CD4-positive, alpha-beta T cell treated with Interleukin-1 beta for 1 hour (primary cell): ENCODE data around the gene MRPL21.
"Not testable (repeated sequence)": the region's sequence is repeated elsewhere in the genome, so short reads cannot be mapped to it uniquely, and the experiment has no call there.

Source experiments
- DNase-seq, 2 donors: peaks; one replicate each; pipeline ENCODE4 v3.0.0-alpha.2; 2020 to 2022

The MRPL21 gene

GRCh38 chr11:68908273-68908672 is 4.6 kb upstream of the MRPL21 start:
- DNase-seq: no peak

DNA sequence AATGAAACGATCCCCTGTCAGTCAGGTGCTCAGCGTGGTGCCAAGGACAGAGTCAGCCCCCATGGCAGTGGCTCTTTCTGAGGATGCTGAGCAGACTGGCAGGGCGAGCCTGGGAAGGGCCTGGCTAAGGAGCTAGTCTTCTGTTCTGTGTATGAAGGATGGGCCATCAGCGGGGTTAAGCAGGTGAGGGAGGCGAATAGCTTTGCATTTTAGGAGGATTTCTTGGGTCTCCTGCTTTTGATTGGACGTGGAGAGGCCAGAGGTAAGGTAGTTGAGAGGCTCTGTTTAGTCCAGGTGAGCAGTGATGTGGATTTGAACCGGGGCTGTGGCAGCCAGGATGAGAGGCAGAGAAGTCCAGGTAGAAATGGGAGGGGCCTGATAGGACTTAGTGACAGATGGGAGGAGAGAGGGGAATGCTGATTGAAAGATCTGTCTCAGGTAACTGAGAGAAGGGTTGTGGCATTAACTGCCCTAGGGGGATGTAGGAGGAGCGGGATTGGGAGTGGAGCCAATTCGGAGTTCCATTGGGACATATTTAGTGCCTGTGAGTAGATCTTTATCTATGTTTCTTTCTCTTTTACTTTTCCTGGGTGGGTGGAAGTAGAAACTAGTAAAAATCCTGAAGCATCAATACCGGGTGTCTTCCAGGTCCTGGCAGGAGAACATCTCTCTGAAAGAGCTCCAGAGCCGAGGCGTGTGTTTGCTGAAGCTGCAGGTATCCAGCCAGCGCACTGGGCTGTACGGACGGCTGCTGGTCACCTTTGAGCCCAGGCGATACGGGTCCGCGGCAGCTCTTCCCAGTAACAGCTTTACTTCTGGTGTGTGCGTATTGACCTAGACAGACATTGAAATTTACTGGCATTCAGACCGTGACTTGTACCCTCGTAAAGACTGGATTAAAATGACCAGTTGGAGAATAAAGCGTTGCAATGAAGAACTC is 2.1 kb upstream of the MRPL21 start:
- DNase-seq: no peak

GRCh38 chr11:68904248-68904847 is 716 bp upstream of the MRPL21 start:
- DNase-seq: no peak

DNA sequence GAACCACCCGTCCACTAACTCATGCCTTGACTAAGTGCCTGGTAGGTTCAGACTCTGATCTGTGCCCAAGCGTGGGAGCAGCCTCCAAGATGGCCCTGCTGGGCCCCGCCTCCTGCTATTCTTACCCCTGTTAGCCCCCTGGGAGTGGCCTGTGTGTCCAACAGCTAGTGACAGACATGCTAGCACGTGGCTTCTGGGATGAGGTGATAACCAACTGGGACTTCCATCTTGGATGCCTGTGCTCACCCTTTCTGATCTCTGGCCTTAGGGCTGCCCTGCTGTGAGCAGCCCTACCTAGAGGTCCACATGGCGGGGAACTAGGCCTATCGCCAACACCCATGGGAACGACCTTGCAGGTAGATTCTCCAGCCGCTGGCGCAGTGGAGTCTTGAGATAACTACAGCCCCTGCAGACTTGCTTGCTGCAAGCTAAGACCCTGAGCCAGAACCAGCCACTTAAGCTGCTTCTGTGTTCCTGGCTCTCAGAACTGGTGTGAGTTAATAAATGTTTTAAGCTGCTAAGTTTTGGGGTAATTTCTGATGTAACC is 2.7 kb downstream of the MRPL21 start:
- no peak for DNase-seq

DNA sequence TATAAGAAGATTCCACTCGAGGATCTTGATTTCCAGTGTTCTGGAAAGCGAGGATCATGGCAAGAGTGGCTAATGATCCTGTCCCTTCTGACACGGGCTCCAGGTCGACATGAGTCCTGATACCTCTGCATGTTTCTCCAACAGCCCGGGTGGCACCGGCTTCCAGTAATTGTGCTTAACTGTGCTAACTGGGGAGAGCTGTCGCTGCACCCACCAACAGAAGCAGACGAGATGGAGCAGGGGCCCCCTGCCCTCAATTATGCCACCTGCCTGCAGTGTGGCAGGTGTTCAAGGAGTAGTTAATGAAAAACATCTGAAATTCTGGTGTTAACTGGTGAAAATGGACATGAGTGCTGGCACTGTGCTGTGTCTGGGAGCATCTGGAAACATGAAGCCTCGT is 6.2 kb downstream of the MRPL21 start:
- no peak for DNase-seq

DNA sequence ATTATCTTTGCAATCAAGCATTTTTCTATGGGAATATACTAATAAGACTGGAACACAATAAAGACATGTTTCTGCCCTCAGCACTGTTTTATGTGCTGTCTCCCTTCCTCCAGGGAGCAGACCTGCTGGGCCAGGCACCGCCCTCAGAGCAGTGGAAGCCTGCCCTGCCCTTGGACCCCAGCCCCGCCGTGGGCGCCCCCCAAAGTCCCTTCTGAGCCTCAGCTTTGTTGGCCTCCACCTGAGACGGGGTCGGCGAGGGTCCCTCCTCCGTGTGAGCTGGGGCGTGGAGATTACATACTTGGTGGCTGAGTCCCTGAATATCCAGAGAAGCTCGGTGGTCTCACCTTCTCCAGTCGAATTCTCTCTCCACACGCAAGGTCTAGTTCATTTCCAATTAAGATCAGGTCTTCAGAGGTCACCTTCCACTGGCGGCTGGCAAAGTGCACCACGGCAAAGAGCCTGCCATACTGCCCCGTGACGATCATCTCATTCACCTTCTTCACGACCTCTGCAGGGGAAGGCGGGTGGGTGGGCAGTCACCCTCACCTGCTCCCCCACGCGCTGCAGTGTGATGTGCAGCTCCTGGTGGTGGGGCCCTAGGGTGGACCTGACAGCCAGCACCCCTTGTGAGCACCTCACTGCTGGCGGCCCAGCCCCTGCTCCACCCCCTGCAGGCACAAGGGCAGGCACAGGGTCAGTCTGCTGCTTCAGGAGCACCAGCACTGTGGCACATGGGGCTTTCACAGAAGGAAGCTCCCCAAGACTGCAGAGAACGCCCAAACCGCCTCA is 7.3 kb downstream of the MRPL21 start:
- DNase-seq: no peak

DNA sequence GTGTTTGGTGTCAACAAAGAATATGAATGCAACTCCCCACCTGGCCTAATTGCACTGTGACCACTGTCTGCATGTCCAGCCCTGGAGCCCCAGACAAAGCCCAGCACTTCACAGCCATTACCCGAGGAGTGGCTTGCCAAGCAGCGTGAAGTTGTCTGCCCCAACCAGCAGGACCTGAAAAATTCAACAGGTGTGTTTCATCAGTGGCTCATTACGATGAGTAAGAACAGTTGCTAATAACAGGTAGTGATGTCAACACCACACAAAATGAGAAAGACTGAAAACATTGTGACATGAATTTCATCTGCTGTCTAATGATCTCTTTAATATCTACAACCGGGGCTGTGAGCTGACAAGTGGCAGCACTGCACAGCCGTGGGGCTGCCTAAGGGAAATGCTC is 10.3 kb downstream of the MRPL21 start:
- no peak for DNase-seq

DNA sequence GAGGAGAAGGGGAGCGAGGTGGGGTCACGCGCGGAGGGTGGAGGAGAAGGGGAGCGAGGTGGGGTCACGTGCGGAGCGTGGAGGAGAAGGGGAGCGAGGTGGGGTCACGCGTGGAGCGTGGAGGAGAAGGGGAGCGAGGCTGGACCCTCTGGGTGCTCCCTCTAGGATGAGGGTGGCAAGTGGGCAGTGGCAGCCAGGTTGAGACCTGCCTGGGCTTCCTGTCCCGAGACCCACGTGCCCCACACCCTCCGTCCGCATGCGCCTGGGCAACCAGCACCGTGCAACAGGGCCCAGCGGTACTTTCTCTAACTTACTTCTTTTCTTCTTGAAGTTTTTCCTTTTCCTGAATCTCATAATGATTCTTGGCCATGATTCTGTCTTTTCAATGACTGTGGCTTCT is 11.1 kb downstream of the MRPL21 start:
- no peak for DNase-seq

DNA sequence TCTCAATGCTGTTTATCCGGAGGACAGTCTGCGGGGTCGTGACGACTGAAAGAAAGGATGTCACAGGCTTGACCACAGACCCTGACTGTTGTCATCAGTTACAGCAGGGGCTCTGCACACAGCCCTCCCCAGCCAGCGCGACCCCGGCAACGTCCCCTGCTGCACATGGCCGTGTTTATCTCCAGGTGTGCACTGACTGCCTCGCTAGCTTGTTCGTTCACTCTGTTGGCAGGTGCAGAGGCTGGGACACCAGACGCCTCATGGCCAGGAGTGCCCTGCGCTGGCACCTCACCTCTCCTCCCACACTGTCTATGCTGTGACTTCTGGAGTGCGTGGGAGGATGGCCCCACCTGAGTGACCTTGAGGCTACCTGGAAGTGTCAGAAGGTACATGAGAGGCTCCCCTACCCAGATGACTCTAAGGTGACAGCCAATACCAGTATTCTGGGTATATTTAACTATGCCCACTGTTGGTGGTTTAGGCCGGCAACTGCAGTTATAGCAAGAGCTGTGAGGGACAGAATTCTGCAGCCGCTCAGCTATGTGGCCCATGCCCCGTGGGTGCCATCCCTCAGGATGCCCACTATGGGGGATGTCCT is 12.2 kb downstream of the MRPL21 start:
- no peak for DNase-seq

DNA sequence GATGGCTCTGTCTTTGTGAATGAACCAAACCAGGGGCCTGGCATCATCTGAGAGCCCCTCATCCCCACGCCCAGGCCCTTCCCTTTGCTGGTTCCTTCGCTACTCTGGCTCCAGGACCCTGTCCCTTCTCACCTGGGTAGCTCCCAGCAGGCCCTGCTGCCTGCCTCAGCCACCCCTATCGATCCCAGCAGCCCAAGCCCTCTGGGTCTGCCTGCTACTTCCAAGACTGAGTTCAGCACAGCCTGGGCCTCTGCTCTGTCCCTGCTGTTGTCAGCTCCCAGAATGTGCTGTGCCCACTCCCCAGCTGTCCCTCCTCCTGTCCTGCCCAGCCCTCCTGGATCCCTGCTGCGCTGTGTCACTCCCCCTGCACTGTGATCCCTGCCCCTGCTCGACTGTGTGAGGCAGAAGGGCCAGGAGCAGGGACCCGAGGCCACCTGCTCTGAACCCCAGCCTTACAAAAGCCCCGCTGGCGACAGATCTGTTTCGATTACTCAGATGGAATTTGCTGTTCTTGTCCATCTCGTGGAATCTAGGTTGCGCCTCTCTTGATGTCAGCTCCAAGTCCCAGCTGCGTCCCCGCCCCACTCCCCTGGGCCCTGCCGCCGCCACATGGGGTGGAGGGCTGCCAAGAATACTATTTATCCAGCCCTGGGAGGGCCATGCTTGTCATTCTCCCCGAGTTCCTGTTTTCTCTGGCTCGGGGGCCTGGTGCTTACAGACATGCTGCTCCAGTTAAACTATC is 13.0 kb downstream of the MRPL21 start:
- no peak for DNase-seq

DNA sequence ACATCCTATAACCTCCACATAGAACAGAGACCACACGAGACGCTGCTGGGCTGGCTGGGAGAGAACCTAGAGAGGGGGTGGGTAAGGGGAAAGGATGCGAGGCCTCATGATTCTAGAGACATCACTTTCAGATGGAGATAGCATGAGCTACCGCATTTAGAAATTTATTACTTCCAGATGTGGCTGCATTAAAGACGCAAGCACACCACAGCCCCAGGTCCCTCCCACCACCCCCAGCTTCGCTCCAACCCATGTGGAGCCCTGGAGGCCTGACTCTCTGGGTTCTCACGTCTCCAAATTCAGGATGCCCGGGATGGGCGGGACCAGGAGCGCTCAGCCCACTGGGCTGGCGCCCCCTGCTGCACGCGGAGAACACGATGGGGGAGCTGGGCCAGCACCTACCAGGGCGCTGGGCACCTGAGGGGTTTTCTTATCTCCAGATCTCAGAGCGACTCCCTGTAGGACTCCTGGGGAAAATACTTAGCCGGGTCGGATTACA is 13.6 kb downstream of the MRPL21 start:
- no peak for DNase-seq

DNA sequence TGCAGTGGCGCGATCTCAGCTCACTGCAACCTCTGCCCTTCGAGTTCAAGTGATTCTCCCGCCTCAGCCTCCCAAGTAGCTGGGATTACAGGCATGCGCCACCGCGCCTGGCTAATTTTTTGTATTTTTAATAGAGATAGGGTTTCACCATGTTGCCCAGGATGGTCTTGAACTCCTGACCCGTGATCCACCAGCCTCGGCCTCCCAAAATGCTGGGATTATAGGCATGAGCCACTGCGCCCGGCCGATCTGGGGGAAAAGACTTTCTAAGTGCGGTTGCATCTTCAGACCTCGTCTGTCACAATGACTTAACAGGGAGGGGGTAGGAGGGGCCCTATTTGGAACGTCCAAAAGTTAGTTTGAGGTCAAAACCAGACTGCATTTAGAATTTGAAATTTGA is 18.8 kb downstream of the MRPL21 start:
- DNase-seq: not testable (repeated sequence)

DNA sequence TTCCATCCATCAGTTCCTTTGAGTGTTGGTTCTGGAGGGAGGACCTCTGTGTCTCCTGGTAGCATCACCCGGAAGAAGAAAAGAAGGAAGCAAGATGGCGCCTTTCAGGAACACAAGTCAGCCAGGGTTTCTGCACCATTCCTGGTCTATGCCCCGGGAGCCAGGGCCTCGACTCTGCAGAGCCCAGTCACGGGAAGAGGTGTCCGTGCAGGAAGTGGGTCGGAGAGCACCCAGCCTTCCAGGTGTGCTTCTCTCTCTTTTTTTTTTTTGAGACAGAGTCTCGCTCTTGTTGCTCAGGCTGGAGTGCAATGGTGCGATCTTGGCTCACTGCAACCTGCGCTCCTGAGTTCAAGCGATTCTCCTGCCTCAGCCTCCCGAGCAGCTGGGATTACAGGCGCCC is 21.2 kb downstream of the MRPL21 start:
- no peak for DNase-seq

DNA sequence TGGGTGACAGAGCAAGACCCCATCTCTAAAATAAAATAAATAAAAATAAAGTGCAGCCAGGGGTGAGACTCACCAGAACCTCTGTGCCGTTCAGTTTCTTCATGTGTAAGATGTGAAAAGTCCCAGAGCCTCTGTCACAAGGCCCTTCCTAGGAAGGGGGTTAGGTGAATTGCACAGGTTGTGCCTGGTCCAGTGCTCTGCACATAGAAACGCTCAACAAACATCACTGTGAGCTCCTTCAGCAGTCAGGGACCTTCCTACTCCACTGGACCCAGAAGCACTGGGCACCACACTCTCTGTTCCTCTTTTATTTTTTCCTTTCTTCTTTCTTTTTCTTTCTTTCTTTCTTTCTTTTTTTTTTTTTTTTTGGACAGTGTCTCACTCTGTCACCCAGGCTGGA is 22.3 kb downstream of the MRPL21 start:
- DNase-seq: no peak

DNA sequence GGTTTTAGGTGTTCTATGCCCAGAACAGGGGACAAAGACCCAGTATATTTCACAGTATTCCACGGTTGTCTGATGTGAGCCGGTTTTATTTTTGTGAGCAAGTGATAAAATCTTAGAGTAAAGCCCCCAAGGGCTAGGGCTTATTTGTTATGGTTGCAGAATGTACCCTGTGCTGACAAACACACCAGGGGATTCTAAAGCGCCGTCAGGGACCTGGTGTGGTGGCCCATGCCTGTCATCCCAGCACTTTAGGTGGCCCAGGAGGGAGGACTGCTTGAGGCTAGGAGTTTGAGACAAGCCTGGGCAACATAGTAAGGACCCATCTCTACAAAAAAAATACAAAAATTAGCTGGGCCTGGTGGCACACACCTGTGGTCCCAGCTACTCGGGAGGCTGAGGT is 22.8 kb downstream of the MRPL21 start:
- DNase-seq: no peak

DNA sequence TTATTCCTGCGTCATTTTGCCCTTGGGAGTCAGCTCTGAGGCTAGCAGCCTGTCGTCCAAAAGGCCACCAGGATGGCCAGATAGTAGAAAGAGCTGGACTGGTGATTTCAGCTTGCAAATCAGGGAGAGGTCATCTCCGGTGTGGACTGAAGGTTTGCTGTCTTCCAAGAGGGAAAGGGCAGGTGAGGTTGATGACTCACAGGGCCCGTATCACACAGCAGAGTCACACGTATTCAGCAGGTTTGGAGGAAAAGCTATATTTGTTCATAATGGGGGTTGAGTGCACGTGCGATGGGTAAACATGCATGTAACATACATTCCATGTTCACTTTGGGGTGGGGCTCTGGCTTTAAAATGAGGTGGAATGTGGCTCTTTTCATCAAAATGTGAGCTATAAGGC is 25.6 kb downstream of the MRPL21 start:
- no peak for DNase-seq

GRCh38 chr11:68872216-68873003 is 31.2 kb downstream of the MRPL21 start:
- no peak for DNase-seq

GRCh38 chr11:68870470-68870869 is 33.2 kb downstream of the MRPL21 start:
- no peak for DNase-seq

DNA sequence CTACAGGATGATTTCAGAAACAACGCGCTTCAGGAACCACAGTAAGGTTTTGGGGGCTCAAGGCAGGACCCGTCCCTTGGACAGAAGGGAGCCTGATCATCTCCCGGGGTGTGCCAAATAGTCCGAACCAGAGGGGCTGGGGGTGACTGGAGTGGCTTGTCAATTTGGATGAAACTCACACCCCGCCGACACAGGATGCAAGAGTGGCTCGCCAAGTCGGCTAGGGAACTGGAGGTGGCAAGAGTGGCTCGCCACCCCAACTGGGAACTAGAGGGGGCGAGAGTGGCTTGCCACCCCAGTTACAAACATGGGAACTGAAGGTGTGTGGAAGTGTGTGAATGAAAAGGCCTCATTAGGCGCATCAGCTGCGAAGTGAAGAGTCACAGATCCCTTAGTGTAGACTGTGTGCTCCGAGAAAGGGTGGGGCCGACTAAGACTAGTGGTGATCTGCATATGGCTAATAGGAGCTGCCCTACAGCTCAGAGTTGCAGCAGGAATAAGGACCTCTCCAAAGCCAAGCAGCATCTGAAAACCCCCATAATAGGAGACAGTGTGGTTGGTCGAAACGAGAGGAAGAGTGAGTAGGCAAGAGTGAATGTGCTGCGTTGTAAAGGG is 35.3 kb downstream of the MRPL21 start:
- no peak for DNase-seq

GRCh38 chr11:68867066-68867465 is 36.6 kb downstream of the MRPL21 start:
- DNase-seq: no peak

- DNase-seq: no peak
These were observed 38.4 kb downstream of the MRPL21 start for GRCh38 chr11:68865241-68865640.
